Measurements from ENCODE around the gene CDIPT.
"Not testable (repeated sequence)": the region's sequence is repeated elsewhere in the genome, so short reads cannot be mapped to it uniquely, and the experiment has no call there.

The CDIPT gene

GRCh38 chr16:29860218-29860617 lies 2.8 kb downstream of the CDIPT start:
- DNase-seq (ENCODE audit: low read depth, low spot score) = no peak

DNA sequence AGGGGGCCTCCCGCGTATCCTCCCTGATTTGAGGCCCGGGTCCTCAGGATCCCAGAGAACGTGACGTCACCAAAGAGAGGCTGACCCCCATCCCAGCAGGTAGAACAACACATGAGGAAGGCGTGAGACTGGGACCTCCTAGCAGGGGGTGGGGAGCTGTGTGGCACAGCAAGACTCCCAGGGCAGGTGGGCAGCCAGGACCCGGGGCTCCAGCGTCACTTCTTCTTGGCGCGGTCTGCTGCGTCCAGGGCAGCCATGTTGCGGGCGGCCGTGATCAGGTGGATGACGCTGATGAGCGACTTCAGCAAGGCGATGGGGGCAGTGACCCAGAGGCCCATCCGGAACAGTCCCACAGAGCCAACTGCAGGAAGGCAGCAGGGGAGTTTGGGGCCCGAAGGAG lies 4.1 kb downstream of the CDIPT start:
- no peak for DNase-seq (ENCODE audit: low read depth, low spot score)

- no peak for DNase-seq (ENCODE audit: low read depth, low spot score)
These were observed 4.7 kb downstream of the CDIPT start for GRCh38 chr16:29858149-29858849.

GRCh38 chr16:29857133-29857760 lies 5.8 kb downstream of the CDIPT start:
- no peak for DNase-seq (ENCODE audit: low read depth, low spot score)

DNA sequence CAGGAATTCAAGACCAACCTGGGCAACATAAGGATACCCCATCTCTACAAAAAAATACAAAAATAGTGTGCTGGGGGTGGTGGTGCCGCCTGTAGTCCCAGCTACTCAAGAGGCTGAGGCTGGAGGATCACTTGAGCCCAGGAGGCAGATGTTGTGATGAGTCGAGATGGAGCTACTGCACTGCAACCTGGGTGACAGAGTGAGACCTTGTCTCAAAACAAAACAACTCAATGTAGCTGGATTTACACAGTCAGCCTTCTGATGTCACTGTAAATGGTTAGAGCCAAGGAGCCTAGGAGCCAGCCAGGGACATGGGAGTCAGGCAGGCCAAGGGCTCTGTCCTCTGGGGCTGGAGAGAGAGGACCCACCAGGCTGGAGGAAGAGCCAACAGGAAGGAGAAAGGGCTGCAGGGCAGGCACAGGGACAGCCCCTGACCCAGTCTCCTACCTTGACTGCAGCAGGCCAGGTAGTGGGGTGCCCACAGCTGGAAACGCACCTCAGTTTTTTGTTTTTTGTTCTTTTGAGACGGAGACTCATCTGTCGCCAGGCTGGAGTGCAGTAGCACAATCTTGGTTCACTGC lies 8.4 kb downstream of the CDIPT start:
- DNase-seq (ENCODE audit: low read depth, low spot score) = no peak

GRCh38 chr16:29852654-29853053 lies 10.4 kb downstream of the CDIPT start:
- no peak for DNase-seq (ENCODE audit: low read depth, low spot score)

- no peak for DNase-seq (ENCODE audit: low read depth, low spot score)
These were observed 12.0 kb downstream of the CDIPT start for GRCh38 chr16:29850998-29851397.

- DNase-seq (ENCODE audit: low read depth, low spot score) = no peak
These were observed 13.5 kb downstream of the CDIPT start for GRCh38 chr16:29849505-29849904.

DNA sequence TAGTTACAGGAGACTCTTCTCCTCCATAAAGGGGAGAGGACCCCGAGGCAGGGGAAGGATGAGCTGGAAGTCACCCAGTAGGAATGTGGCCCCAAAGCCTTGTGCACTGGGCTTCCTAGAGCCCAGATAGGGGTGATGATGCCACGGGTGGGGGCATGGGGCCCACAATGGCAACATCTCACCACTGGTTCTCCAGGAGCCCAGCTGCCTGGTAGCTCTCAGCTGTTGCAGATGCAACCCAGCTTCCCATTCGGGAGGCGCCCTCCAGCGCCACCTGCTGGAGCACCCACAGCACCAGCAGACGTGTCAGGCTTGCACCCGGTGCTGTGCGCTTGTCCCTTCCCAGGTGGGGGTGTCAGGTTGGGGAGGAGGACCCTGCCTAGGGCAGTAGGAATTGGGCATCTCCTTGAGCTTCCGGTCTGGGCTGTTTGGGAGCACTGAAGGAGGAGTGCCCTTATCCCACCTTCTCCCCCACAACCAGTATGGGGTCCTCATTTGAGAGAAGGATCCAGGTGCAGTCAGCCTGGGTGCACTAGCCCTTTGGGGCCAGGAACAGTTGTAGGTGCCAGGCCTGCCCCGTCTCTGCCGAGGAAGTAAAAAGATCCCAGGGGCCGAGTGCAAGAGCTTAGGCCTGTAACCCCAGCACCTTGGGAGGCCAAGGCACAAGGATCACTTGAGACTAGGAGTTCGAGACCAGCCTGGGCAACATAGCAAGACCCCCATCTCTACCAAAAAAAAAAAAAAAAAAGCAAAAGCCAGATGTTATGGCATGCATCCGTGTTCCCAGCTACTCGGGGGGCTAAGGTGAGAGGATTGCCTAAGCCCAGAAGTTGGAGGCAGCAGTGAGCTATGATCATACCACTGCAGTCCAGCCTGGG lies 14.4 kb downstream of the CDIPT start:
- no peak for DNase-seq (ENCODE audit: low read depth, low spot score)

- no peak for DNase-seq (ENCODE audit: low read depth, low spot score)
These were observed 17.4 kb downstream of the CDIPT start for GRCh38 chr16:29845656-29846055.

GRCh38 chr16:29844575-29845331 lies 18.3 kb downstream of the CDIPT start:
- DNase-seq (ENCODE audit: low read depth, low spot score) = no peak

DNA sequence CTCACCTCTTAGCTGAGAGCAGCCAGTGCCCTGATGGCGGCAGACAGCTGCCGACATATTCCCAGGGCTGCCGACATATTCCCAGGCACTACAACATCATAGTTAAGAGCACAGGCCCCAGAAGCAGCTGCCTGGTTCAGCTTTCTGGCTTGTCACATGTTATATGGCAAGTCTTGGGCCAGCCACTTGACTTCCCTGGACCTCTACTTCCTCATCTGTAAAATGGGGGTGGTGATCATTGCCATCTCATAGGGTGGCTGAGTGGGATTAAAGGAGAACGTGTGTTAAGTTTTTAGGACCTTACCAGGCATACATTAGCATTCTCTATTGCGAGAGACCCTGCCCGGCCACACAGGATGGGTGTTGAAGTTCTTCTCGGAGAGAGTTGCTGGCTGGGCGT lies 19.1 kb downstream of the CDIPT start:
- DNase-seq (ENCODE audit: low read depth, low spot score) = no peak

GRCh38 chr16:29842732-29843346 lies 20.2 kb downstream of the CDIPT start:
- DNase-seq (ENCODE audit: low read depth, low spot score) = no peak

- no peak for DNase-seq (ENCODE audit: low read depth, low spot score)
These were observed 21.4 kb downstream of the CDIPT start for GRCh38 chr16:29841631-29842030.

DNA sequence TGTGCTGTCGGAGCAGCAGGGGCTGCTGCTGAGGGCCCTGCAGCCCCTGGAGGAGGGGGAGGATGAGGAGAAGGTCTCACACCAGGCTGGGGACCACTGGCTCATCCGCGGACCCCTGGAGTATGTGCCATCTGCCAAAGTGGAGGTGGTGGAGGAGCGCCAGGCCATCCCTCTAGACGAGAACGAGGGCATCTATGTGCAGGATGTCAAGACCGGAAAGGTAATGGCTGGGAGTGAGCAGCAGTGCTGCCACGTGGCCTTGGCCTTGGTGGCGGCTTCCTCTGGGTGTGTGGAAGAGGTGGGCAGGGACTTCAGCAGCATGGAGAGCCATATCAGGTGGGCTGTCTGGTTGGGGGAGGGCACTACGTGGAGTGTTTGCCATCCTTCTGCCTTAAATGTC lies 22.8 kb downstream of the CDIPT start:
- no peak for DNase-seq (ENCODE audit: low read depth, low spot score)

DNA sequence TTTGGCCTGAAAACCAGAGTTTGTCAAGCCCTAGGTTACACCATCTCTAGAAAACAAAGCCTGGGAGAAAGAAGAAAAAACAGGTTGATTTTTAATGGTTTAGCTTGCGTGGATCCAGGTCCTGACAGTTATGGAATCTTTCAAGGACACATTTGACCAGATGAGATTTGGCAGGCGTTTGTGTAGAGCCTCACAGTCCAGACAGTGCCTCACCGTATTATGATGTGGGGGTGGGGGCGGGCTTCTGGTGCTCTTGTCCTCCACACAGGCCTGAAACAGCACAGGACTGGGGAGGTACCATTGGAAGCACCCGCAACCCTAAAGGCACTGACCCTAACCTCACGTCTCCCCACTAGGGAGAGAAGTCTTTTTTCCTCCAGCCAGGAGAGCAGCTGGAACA lies 23.2 kb downstream of the CDIPT start:
- DNase-seq (ENCODE audit: low read depth, low spot score) = no peak

DNA sequence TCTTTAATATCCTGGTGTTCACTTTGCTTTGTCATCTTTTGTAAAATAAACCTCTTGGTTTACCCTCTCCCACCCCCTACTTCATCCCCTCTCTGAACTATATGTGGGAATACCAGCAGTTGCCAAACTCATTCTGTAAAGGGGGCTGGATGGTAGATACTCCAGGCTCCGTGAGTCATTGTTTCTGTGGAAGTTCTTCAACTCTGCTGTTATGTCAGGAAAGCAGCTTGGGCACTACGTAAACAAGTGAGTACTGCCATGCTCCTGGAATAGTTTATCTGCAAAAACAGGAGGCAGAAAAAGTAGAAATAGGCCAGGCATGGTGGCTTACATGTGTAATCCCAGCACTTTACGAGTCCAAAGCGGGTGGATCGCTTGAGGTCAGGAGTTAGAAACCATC lies 25.2 kb downstream of the CDIPT start:
- DNase-seq (ENCODE audit: low read depth, low spot score) = no peak

DNA sequence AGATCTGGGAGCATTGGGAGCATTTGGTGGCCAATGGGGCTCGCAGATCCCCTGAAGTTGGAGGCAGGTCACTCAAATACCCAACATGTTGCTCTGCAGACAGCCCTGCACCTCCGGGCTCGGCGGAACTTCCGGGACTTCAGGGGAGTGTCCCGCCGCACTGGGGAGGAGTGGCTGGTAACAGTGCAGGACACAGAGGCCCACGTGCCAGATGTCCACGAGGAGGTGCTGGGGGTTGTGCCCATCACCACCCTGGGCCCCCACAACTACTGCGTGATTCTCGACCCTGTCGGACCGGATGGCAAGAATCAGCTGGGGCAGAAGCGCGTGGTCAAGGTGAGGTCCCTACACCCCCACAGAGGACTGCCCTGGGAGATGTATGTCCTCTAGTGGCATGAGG lies 26.4 kb downstream of the CDIPT start:
- DNase-seq (ENCODE audit: low read depth, low spot score) = no peak

DNA sequence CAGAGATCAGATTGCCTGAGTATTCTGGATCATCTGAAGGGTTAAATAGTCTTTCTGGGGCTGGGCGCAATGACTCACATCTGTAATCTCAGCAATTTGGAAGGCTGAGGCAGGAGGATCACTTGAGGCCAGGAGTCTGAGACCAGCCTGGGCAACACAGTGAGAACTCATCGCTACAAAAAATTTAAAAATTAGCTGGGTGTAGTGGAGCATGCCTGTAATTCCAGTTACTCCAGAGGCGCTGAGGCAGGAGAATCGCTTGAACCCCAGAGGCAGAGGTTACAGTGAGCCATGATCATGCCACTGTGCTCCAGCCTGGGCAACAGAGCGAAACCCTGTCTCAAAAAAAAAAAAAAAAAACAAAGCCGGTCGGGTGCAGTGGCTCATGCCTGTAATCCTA lies 27.1 kb downstream of the CDIPT start:
- DNase-seq (ENCODE audit: low read depth, low spot score) = no peak

DNA sequence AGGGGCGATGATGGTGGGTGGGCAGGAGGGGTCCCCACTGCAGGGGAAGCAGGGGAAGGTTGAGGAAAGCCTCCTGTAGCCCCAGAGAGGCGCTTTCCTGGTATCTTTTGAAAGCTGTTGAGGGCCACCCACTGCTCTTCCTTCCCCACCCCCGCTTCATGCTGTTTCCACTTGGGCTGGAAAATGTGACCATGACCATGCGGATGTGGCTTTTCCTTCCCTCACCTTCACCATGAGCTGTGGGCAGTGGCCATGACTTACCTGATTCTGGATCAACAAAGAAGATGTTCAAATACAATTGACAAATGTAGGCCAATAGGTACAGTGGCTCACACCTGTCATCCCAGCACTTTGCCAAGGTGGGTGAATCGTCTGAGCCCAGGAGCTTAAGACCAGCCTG lies 28.9 kb downstream of the CDIPT start:
- no peak for DNase-seq (ENCODE audit: low read depth, low spot score)

GRCh38 chr16:29833219-29833618 lies 29.8 kb downstream of the CDIPT start:
- DNase-seq (ENCODE audit: low read depth, low spot score) = not testable (repeated sequence)

Measured in brain pericyte (primary cell).